ENCODE results near the gene PNMA8A. TPM values are rescaled to one million over a fixed set of nuclear protein-coding genes. Genes with fewer than 3 reads are reported as not detected.

Gene PNMA8A
- total and polyA plus RNA-seq, 2 donors (not counting 1 experiment from before 2014, with no cell fraction given): not detected

DNA sequence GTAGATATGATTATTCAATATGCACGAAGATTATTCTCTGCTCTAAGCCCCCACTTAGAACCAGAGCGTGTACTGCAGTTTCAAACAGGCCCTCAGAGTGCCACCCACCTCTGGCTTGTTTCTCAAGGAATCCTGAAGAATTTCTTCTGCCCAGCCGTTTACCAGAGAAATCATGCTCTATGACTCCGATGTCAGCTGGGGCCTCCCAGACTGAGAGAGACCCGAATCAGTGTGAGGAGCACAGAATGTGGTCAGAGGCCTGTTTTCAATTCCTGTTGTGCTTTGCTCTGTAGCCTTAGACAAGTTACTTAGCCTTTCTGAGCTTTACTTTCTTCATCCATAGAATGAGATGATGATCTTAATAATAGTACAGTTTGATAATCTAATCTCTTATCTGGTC, 48.2 kb downstream of the PNMA8A start:
- H3K27ac Mint-ChIP-seq: no peak overlapping the region
- TF ChIP-seq, protein P1, sequence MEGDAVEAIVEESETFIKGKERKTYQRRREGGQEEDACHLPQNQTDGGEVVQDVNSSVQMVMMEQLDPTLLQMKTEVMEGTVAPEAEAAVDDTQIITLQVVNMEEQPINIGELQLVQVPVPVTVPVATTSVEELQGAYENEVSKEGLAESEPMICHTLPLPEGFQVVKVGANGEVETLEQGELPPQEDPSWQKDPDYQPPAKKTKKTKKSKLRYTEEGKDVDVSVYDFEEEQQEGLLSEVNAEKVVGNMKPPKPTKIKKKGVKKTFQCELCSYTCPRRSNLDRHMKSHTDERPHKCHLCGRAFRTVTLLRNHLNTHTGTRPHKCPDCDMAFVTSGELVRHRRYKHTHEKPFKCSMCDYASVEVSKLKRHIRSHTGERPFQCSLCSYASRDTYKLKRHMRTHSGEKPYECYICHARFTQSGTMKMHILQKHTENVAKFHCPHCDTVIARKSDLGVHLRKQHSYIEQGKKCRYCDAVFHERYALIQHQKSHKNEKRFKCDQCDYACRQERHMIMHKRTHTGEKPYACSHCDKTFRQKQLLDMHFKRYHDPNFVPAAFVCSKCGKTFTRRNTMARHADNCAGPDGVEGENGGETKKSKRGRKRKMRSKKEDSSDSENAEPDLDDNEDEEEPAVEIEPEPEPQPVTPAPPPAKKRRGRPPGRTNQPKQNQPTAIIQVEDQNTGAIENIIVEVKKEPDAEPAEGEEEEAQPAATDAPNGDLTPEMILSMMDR (IDR thresholded peaks at IDR 0.05): no peak
- no peak for TF ChIP-seq EZH2 (IDR thresholded peaks at IDR 0.05; ENCODE audit: borderline replicate concordance, insufficient read depth, low read depth, low read length, poor library complexity, severe bottlenecking)
- no peak overlapping the region for H3K4me3 Mint-ChIP-seq
- Histone ChIP-seq H3K36me3 (replicated peaks in 1 of 2; ENCODE audit: control extremely low read depth in 1 of 2, control insufficient read depth in 1 of 2, extremely low read depth in 1 of 2, insufficient read depth in 2 of 2, low read length in 1 of 2) (no peaks in the 10 kb centered on the region), H3K27me3 (replicated peaks in 1 of 4; ENCODE audit: control extremely low read depth in 1 of 4, control insufficient read depth in 3 of 4, insufficient read depth in 4 of 4, low read length in 3 of 4) (peaks cover 0 to 31% (median 19%) of the 10 kb centered on the region in 4 experiments), H3K4me2 (replicated peaks; ENCODE audit: low read depth, low read length, poor library complexity, severe bottlenecking) (no peak overlapping the region), H4K20me1 (ENCODE audit: control insufficient read depth, insufficient read depth, low read length, poor library complexity, severe bottlenecking) (no peaks in the 10 kb centered on the region), H3K4me1 (ENCODE audit: control insufficient read depth in 2 of 2, insufficient read depth in 2 of 2, low read length in 2 of 2) (peaks cover 10 to 11% of the 10 kb centered on the region in 2 donors), H3K4me3 (ENCODE audit: control extremely low read depth in 1 of 5, extremely low read depth in 1 of 5, insufficient read depth in 1 of 5, low read depth in 2 of 5, low read length in 4 of 5) (no peak overlapping the region), H3K27ac (ENCODE audit: low read length in 2 of 2) (no peak overlapping the region), H3K9ac (ENCODE audit: low read length) (no peak overlapping the region), H3K9me3 (ENCODE audit: control extremely low read depth in 1 of 3, control insufficient read depth in 2 of 3, insufficient read depth in 1 of 3, low read length in 2 of 3) (no peaks in the 10 kb centered on the region), H3K79me2 (ENCODE audit: control insufficient read depth, insufficient read depth, low read length) (no peaks in the 10 kb centered on the region), H2AFZ (ENCODE audit: insufficient read depth, low read depth, low read length, poor library complexity, severe bottlenecking) (no peak overlapping the region)
- intact Hi-C loops (cut with micrococcal nuclease): no loop called here
- no peaks in the 10 kb centered on the region for H3K9me3 Mint-ChIP-seq (ENCODE audit: insufficient read depth)
- ChIA-PET CTCF (interaction anchor here (0.6 kb wide), 1 partner anchor 631 kb away, joined by 4 read pairs; the partner anchor contains the start of gene DMWD), POLR2A (no interaction called here)
- H3K27me3 Mint-ChIP-seq: peaks cover 49% of the 10 kb centered on the region
- peaks cover 11% of the 10 kb centered on the region for H3K4me1 Mint-ChIP-seq
- DNase-seq: no peak
- WGBS (ENCODE audit: insufficient coverage): 68% methylated on average over 3 of the region's 5 CpGs
- ATAC-seq (ENCODE audit: low read depth): no peak

DNA sequence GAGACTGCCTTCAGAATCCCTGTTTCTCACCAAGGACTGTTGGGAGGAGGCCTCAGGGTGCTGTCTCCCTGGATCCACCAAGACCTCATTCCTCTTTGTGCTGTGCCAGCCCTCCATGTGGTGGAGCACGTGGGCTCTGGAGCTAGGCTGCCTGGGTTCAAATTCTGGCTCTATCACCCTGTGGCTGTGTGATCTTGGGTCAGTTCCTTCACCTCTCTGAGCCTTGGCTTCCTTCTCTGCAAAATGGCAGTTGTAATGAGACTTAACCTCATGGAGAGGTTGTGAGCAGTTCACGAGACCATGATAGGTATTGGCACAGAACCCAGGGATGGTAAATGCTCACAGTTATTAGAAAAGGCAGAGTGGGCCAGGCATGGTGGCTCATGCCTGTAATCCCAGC, 49.0 kb downstream of the PNMA8A start:
- peaks cover 0 to 23% (median 15%) of the 10 kb centered on the region in 4 experiments for H3K27me3 ChIP-seq (replicated peaks in 1 of 4; ENCODE audit: control extremely low read depth in 1 of 4, control insufficient read depth in 3 of 4, insufficient read depth in 4 of 4, low read length in 3 of 4)
- H3K4me2 ChIP-seq (replicated peaks; ENCODE audit: low read depth, low read length, poor library complexity, severe bottlenecking): no peak overlapping the region
- TF ChIP-seq, protein P1 (IDR thresholded peaks at IDR 0.05): no peak
- TF ChIP-seq EZH2 (IDR thresholded peaks at IDR 0.05; ENCODE audit: borderline replicate concordance, insufficient read depth, low read depth, low read length, poor library complexity, severe bottlenecking): no peak
- no peak overlapping the region for H3K27ac ChIP-seq (ENCODE audit: low read length in 2 of 2)
- H3K27ac Mint-ChIP-seq: no peak overlapping the region
- ChIA-PET POLR2A (no interaction called here), CTCF (no interaction called here)
- H3K36me3 ChIP-seq (replicated peaks in 1 of 2; ENCODE audit: control extremely low read depth in 1 of 2, control insufficient read depth in 1 of 2, extremely low read depth in 1 of 2, insufficient read depth in 2 of 2, low read length in 1 of 2): no peaks in the 10 kb centered on the region
- H3K9me3 Mint-ChIP-seq (ENCODE audit: insufficient read depth): no peaks in the 10 kb centered on the region
- no peaks in the 10 kb centered on the region for H3K9me3 ChIP-seq (ENCODE audit: control extremely low read depth in 1 of 3, control insufficient read depth in 2 of 3, insufficient read depth in 1 of 3, low read length in 2 of 3)
- no peak overlapping the region for H2AFZ ChIP-seq (ENCODE audit: insufficient read depth, low read depth, low read length, poor library complexity, severe bottlenecking)
- peaks cover 8% of the 10 kb centered on the region for H3K4me1 Mint-ChIP-seq
- WGBS (ENCODE audit: insufficient coverage): 83% methylated on average over 2 of the region's 2 CpGs
- peaks cover 10 to 11% of the 10 kb centered on the region in 2 donors for H3K4me1 ChIP-seq (ENCODE audit: control insufficient read depth in 2 of 2, insufficient read depth in 2 of 2, low read length in 2 of 2)
- DNase-seq (no peak), ATAC-seq (ENCODE audit: low read depth) (no peak)
- peaks cover 43% of the 10 kb centered on the region for H3K27me3 Mint-ChIP-seq
- no peak overlapping the region for H3K4me3 ChIP-seq (ENCODE audit: control extremely low read depth in 1 of 5, extremely low read depth in 1 of 5, insufficient read depth in 1 of 5, low read depth in 2 of 5, low read length in 4 of 5)
- intact Hi-C loops (cut with micrococcal nuclease): no loop called here
- no peak overlapping the region for H3K9ac ChIP-seq (ENCODE audit: low read length)
- H4K20me1 ChIP-seq (ENCODE audit: control insufficient read depth, insufficient read depth, low read length, poor library complexity, severe bottlenecking): no peaks in the 10 kb centered on the region
- H3K4me3 Mint-ChIP-seq: no peak overlapping the region
- no peaks in the 10 kb centered on the region for H3K79me2 ChIP-seq (ENCODE audit: control insufficient read depth, insufficient read depth, low read length)

All from B cell (primary cell).